Activated CD8-positive, alpha-beta memory T cell treated with anti-CD3 and anti-CD28 coated beads for 24 hours (primary cell): ENCODE measurements around the gene IFNA10.
"Not testable (repeated sequence)": the region's sequence is repeated elsewhere in the genome, so short reads cannot be mapped to it uniquely, and the experiment has no call there.

ENCODE experiments used
- DNase-seq: peaks from one replicate; pipeline ENCODE4 v3.0.0-alpha.2; 2020

IFNA10 gene

DNA sequence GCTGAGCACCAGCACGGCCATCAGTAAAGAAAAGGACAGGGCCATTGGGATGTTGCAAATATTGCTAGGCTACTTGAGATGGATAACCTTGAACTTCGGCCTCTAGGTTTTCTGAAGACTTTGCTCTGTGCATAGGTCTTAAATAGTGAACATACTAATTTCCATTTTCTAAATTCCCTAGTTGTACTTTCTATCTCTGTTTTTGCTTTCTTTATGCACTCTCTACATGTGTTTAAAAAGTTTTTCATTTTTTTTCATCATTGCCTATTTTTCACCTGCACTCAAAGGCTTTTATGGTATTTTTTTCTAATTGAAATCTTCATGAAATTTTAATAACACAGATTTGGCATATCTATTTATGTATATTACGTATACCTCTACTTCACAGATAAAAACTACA is 19.5 kb downstream of the IFNA10 start, which contains the start of gene IFNA4:
IFNA4 (minus strand) TSS at position 101 of the 400 bp plus-strand sequence; CDS start at position 45, 56 bp downstream.
- DNase-seq = not testable (repeated sequence)

- DNase-seq = not testable (repeated sequence)
These were observed 23.9 kb downstream of the IFNA10 start for GRCh38 chr9:21182810-21183736.

GRCh38 chr9:21174671-21175070 is 32.3 kb downstream of the IFNA10 start:
- no peak for DNase-seq

- DNase-seq = no peak
These were observed 34.8 kb downstream of the IFNA10 start for GRCh38 chr9:21172156-21172555.

DNA sequence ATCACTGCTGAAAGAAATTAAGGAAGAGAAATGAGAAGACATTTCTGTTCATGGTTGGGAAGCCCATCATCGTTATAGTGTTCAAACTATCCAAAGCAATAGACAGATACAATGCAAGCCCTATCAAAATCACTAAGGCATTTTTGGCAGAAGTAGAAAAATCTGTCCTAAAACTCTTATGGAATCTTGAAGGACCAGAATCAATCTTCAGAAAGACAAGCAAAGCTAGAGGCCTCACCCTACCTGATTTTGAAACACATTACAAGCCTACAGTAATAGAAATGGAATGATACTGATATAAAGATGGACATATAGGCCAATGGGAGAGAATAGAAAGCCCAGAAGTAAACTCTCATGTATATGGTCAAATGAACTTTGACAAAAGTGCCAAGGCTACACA is 35.6 kb downstream of the IFNA10 start:
- no peak for DNase-seq

DNA sequence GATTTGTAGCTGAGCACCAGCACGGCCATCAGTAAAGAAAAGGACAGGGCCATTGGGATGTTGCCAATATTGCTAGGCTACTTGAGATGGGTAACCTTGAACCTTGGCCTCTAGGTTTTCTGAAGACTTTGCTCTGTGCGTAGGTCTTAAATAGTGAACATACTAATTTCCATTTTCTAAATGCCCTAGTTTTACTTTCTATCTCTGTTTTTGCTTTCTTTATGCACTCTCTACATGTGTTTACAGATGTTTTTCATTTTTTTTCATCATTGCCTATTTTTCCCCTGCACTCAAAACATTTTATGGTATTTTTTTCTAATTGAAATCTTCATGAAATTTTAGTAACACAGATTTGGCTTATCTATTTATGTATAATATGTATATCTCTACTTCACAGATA is 40.4 kb downstream of the IFNA10 start, which contains the start of gene IFNA21:
IFNA21 (minus strand) TSS at position 101 of the 400 bp plus-strand sequence; CDS start at position 53, 48 bp downstream.
- not testable (repeated sequence) for DNase-seq

- DNase-seq = no peak
These were observed 41.4 kb downstream of the IFNA10 start for GRCh38 chr9:21165516-21165915.

- DNase-seq = no peak
These were observed 46.8 kb downstream of the IFNA10 start for GRCh38 chr9:21160178-21160577.
